GM18502 (cell line): Measurements from ENCODE around the gene WDR70.
"Not testable (repeated sequence)": the region's sequence is repeated elsewhere in the genome, so short reads cannot be mapped to it uniquely, and the experiment has no call there.

Experiments
- ATAC-seq: cut with Tn5 transposase; IDR thresholded peaks from one replicate; pipeline ENCODE4 v1.9.1; 2021; ENCODE audit warnings: mild to moderate bottlenecking; ENCODE audit not compliant: unreplicated experiment, poor library complexity

Gene WDR70

DNA sequence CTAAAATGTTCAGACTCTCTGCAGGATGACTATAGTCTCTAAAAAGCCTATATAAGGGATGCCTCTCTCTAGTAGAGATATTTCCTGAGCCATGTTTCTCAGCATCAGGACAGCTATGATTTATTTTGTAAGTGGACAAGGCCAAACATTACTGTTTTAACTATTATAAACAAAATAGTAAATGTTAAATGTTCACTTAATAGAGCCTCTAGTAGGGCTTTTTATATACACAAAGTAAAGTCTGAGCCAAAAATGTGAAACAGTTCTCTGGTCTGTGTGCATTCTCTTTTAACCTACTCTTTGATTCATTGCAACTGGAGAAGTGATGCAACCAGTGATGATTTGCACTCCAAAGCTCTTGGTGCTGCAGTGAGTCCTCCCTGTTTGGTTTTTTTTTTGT is 240.2 kb downstream of the WDR70 start:
- ATAC-seq = no peak

GRCh38 chr5:37622354-37622753 is 243.2 kb downstream of the WDR70 start:
- not testable (repeated sequence) for ATAC-seq

- no peak for ATAC-seq
Observed at GRCh38 chr5:37626266-37626665, 247.1 kb downstream of the WDR70 start.

GRCh38 chr5:37628876-37629275 is 249.8 kb downstream of the WDR70 start:
- no peak for ATAC-seq

GRCh38 chr5:37631939-37632338 is 252.8 kb downstream of the WDR70 start:
- ATAC-seq = no peak

DNA sequence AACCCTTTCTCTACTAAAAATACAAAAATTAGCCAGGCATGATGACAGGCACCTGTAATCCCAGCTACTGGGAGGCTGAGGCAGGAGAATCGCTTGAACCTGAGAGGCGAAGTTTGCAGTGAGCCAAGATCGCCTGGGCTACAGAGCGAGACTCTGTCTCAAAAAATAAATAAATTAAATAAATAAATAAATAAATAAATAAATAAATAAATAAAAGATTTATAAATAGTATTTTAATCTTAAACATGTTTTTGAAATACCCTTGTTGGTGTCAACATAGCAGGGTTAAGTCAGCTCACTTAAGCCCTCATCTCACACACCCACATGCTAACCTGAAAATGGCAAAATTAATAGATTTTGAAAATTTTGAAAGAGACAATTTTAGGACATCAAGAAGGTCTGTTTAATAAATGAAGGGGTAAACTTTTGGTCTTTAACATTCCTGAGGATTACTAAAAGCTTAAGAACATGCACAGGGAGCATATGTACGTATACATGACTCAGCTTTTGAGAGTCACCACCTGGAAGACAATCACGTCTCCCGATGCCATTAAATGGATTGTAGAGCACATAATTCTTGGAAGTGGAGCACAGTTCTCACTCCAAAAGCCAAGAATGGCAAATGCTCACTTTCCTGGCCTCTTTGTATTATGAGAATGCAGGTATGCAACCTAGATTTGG is 258.2 kb downstream of the WDR70 start:
- ATAC-seq = no peak

- ATAC-seq = no peak
Observed at GRCh38 chr5:37638897-37639296, 259.8 kb downstream of the WDR70 start.

- no peak for ATAC-seq
Observed at GRCh38 chr5:37640088-37640487, 261.0 kb downstream of the WDR70 start.

DNA sequence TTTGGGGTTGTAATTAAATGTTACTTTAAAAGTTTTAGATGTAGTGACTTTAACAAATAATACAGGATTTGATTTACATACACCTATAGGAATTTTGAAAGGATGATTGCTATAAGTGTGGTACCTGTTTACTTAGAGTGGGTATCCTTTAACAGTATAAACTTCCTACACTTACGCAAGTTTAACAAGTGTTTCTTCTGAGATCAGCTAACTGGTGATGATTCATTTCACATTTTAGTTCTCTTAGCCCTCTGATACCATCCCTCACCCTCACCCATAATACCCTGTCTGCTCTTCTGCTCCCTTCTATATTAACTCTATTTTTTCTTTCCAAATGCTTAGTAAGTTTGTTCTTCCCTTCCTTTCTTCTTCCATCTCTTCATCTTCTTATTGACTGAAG is 262.8 kb downstream of the WDR70 start:
- no peak for ATAC-seq

DNA sequence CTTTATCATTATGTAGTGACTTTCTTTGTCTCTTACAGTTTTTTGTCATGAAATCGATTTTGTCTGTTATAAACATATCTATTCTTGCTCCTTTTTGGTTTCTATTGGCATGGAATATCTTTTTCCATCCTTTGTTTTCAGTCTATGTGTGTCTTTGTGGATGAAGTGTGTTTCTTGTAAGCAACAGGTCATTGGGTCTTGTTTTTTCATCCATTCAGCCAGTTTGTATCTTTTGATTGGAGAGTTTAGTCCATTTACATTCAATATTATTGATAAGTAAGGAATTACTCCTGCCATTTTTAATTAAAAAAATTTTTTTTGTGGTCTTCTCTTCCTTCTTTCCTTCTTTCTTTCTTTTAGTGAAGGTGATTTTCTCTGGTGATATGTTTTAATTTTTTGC is 266.6 kb downstream of the WDR70 start:
- no peak for ATAC-seq

- not testable (repeated sequence) for ATAC-seq
Observed at GRCh38 chr5:37654566-37654965, 275.4 kb downstream of the WDR70 start.

- no peak for ATAC-seq
Observed at GRCh38 chr5:37657046-37657445, 277.9 kb downstream of the WDR70 start.

DNA sequence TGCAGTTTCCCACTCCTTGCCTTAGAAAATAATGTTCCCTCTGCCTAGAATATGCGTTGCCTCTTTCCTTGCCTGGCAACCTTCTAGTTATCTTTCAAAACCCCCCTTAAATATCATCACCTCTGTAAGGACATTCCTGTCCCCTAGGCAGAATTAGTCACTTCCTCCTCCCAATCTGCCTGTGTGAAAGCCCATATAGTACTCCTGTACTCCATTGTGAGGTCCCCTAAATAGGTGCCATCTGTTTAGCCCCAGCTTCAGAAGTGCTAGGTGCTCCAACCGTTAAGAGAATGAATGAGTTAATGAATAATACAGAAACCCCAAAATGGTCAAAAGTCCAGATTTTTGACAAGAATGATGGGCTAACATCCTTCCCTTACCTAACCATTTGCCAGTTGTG is 279.3 kb downstream of the WDR70 start:
- no peak for ATAC-seq

DNA sequence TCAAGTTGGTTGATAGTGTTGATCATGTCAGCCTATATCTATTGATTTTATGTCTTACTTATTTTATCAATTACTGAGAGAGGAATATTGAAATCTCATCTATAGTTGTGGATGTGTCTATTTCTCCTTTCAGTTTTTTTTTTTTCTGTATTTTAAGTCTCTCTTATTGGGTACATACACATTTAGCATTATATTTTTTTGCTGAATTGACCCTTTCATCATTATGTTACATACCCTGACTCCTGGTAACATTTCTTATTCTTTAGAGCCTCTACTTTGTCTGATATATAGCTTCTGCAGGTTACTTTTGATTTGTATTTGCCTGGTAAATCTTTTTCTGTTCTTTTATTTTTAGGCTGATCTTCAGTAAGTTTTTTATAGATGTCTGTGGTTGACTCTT is 281.2 kb downstream of the WDR70 start:
- ATAC-seq = no peak

DNA sequence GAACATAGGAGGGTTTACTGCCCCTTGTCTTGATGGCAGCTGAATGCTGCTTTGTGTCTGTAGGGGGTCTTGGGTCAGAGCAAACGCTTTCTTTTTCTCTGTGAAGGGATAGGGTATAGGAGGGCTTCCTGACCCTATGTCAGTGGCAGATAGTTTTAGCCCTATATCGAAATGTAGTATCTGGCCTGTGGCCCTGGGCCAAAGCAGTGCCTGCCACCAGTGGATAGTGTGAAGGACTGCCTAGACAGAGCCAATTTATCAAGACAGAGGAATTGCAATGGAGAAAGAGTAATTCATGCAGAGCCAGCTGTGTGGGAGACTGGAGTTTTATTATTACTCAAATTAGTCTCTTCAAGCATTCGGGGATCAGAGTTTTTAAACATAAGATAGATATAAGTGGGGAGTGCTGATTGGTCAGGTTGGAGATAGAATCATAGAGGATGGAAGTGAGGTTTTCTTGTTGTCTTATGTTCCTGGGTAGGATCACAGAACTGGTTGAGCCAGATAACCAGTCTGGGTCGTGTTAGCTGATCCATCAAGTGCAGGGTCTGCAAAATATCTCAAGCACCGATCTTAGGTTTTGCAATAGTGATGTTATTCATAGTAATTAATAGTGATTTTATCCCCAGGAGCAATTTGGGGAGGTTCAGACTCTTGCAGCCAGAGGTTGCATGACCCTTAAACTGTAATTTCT is 282.3 kb downstream of the WDR70 start:
- ATAC-seq = no peak

GRCh38 chr5:37661951-37662350 is 282.8 kb downstream of the WDR70 start:
- ATAC-seq = no peak

DNA sequence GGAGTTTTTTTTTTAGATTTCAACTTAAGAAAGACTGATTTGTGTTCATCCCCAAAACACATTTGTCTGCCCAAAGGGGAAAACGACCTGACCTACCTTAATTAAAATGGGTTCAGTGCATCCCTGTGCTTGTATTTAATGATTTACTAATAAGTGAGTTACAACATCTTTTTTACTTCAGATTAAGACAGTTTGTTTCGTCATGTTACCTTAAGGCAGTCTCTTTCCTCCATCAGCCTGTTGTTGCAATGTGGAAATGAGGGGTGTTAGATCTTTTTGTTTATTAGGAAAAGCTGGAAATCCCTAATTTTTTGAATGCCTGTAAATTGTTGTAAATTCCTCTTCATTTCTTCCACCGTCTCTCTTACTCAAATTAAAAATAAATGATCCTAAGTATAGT is 283.2 kb downstream of the WDR70 start:
- ATAC-seq = no peak

- no peak for ATAC-seq
Observed at GRCh38 chr5:37662789-37663485, 283.8 kb downstream of the WDR70 start.

DNA sequence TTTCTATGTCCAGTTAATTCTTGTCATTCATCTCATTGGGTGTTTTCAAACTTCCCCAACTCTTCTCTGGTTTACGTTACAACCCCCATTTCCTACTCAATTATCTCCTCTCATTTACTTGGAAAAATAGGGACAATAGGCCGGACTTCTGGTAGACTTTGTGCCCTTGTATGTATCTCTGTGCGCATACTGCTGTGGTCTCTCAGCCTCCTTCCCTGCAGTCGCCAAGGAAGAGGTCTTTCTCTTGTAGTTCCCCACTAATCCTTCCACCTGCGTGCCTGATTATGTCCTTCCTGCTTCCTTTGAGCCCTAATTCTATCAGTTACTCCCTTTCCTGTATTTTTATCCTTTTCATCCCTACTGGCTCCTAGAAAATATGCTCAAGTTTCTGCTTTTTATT is 284.4 kb downstream of the WDR70 start:
- ATAC-seq = no peak

- no peak for ATAC-seq
Observed at GRCh38 chr5:37664551-37664950, 285.4 kb downstream of the WDR70 start.

- ATAC-seq = no peak
Observed at GRCh38 chr5:37665272-37665671, 286.2 kb downstream of the WDR70 start.

- no peak for ATAC-seq
Observed at GRCh38 chr5:37665889-37666288, 286.8 kb downstream of the WDR70 start.
